GM18517 (cell line): ENCODE measurements around the gene SORBS2.
"Not testable (repeated sequence)": the region's sequence is repeated elsewhere in the genome, so short reads cannot be mapped to it uniquely, and the experiment has no call there.

Source experiments
- ATAC-seq: cut with Tn5 transposase; IDR thresholded peaks from one replicate; pipeline ENCODE4 v1.9.1; 2021; ENCODE audit warnings: mild to moderate bottlenecking, moderate library complexity; ENCODE audit not compliant: unreplicated experiment

SORBS2 gene

DNA sequence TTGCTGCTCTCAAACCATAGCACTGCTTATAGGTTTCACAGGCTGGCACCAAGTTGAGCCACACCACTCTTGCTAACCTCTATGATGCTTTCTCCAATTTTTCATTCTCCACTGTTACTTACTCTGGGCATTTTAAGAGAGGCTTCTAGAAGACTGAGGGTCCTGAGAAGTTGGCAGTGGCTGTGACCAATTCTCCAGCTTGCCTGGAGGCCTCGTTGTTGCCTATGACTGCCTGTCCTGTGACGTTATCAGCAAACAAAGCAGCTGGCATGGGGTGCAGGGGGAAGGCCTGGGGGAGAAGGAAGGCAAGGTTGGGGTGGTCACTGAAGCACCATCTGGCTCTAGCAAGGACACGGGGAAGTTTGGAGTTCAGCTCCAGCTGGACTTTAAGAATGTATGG lies 246.3 kb downstream of the SORBS2 start:
- ATAC-seq, result no peak

DNA sequence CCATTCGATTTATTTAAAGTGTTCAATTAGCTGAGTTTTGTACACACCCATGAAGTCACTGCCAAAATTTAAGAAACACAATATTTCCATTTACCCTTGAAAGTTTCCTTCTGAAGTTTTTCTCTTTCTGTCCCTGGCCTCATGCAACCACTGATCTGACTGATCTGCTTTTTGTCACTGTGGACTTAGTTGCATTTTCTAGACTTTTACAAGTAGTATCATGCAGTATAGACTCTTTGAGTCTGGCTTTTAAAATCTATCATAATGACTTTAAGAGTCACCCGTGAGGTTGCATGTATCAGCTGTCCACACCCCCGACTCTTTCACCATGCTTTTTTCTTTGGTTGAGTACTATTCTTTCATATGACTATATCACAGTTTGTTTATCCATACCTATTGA lies 247.6 kb downstream of the SORBS2 start:
- ATAC-seq, result no peak

GRCh38 chr4:185562531-185562930 lies 249.5 kb downstream of the SORBS2 start:
- ATAC-seq, result no peak

GRCh38 chr4:185560316-185560715 lies 251.7 kb downstream of the SORBS2 start:
- ATAC-seq, result no peak

GRCh38 chr4:185559915-185560281 lies 252.1 kb downstream of the SORBS2 start:
- ATAC-seq, result no peak

DNA sequence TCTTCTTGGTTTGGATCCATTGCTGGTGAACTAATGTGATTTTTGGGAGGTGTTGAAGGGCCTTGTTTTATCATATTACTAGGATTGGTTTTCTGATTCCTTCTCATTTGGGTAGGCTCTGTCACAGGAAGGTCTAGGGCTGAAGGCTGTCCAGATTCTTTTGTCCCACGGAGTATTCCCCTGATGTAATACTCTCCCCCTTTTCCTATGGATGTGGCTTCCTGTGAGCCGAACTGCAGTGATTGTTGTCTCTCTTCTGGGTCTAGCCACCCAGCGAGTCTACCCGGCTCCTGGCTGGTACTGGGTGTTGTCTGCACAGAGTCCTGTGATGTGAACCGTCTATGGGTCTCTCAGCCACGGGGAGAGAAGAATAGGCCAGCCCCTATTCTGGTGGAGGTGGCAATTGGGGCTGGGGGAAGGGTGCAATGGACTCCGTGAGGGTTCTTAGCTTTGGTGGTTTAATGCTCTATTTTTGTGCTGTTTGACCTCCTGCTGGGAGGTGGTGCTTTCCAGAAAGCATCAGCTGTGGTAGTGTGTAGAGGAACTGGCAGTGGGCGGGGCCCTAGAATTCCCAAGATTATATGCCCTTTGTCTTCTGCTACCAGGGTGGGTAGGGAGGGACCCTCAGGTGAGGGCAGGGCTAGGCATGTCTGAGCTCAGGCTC lies 252.6 kb downstream of the SORBS2 start:
- ATAC-seq, result not testable (repeated sequence)

- ATAC-seq, result no peak
Measured at GRCh38 chr4:185554365-185555126, 257.4 kb downstream of the SORBS2 start.

DNA sequence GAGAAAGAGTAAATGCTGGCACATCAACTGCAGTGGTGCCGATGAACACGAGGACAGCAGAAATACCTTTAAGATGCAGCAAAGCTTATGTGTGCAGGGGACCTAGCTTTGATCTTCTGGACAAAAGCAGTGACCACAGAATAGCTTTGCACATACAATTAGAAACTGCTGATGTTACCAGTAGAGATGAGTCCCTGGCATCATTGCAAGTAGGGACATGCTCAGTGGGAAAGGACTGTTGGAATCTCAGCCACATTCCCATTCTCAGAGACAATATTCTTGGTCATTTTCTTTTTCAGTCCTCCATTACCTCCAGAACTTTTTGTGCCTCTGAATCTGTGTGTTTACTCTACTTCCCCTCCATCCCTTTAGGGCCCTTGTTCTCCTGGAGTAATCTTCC lies 259.7 kb downstream of the SORBS2 start:
- no peak for ATAC-seq

GRCh38 chr4:185550933-185551332 lies 261.1 kb downstream of the SORBS2 start:
- ATAC-seq, result no peak

DNA sequence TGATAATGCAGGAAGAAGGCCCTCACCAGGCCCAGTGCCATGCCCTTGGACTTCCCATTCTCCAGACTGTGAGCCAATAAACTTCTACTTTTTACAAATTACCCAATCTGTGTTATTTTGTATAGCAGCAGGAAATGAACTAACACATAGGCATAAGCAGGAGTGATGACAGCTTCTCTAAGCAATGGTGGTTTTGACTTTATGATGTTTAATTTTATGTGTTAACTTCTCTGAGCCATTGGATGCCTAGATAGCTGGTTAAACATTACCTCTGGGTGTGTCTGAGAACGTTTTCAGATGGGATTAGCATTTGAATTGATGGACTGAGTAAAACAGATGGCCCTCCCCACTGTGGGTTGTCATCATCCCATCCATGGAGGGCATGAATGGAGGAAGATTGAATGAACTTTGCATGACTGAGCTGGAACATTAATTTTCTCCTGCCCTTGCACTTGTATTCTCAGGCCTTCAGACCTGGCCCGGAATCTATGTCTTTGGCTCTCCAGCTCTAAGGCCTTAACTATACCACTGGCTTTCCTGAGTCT lies 262.8 kb downstream of the SORBS2 start:
- no peak for ATAC-seq

- no peak for ATAC-seq
Measured at GRCh38 chr4:185548587-185548986, 263.4 kb downstream of the SORBS2 start.

DNA sequence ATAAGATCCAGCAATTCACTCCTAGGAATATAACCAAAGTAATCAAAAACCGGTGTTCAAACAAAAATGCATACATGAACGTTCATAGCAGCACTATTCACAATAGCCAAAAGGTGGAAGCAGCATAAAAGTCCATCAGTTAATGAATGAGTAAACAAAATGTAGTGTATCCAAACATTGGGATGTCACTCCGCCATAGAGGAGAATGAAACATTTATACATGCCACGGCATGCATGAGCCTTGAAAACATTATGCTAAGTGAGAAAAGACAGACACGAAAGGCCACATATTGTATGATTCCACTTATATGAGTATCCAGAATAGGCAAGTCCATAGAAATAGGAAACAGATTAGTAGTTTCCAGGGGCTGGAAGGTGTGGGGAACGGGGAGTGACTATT lies 265.7 kb downstream of the SORBS2 start:
- ATAC-seq, result no peak

- ATAC-seq, result no peak
Measured at GRCh38 chr4:185542626-185543315, 269.2 kb downstream of the SORBS2 start.

DNA sequence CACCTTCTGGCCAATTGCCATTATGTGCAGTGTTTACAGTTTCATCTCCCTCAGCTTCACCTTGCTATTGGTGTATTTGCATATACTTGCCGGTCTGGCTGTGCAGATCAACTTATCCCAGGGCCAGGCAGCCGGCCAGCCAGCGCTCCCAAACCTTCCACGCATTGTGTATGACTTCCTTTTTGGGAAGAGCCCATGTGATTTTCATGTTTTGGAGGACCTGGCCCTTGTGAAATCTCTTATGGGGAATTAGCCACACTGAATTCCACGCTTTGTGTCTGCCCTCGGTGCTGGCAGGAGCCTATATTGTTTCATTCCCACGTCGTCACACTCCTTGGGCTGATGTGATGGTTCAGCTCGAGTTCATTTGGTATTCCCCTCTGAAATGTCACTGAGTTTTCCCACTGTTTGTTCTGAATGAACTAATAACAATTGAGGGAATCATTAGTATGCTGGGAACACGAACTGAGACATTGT lies 270.7 kb downstream of the SORBS2 start:
- ATAC-seq, result no peak

DNA sequence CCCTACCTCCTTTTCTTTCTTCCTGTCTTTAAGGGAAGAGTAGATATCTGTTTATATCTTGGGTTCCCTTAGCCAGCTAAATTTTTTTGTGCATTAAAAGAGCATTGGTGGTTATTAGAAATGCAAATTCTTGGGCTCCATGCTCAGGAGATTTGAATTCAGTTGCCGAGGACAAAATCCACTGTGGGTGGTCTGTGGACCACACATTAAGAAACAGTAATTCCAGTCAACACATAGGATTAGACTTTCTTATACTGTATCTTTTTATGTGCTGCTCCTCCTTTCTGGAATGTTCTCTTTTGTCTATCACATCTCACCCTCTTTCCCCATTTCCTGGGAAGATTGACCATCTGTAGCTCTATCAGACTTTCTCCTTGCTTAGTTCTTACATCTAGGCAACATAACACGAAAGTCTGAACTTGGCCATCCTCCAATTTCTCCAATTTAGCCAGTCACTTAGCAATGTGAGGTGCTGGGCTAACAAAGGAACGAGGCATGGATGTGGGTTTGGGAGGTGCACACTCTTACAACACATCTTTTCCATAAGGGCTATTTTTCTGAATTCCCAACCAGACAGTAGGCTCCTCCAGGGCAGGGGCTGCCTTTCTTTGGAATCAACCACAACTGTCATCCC lies 271.4 kb downstream of the SORBS2 start:
- no peak for ATAC-seq

GRCh38 chr4:185540040-185540439 lies 272.0 kb downstream of the SORBS2 start:
- no peak for ATAC-seq

DNA sequence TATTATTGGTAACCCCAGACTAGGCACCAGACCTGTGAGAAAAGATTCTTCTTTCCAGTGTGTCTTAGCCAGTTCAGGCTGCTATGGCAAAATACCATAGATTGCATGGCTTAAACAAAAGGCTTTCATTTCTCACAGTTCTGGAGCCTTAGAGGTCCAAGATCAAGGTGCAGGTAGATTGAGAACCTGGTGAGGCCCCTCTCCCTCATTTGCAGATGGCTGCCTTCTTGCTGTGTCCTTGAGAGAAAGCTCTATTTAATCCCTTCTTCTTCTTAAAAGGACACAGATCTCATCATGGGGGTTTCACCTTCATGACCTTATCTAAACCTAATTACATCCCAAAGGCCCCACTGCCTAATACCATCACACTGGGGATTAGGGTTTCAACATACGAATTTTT lies 273.2 kb downstream of the SORBS2 start:
- no peak for ATAC-seq

GRCh38 chr4:185536411-185536709 lies 275.6 kb downstream of the SORBS2 start:
- no peak for ATAC-seq

DNA sequence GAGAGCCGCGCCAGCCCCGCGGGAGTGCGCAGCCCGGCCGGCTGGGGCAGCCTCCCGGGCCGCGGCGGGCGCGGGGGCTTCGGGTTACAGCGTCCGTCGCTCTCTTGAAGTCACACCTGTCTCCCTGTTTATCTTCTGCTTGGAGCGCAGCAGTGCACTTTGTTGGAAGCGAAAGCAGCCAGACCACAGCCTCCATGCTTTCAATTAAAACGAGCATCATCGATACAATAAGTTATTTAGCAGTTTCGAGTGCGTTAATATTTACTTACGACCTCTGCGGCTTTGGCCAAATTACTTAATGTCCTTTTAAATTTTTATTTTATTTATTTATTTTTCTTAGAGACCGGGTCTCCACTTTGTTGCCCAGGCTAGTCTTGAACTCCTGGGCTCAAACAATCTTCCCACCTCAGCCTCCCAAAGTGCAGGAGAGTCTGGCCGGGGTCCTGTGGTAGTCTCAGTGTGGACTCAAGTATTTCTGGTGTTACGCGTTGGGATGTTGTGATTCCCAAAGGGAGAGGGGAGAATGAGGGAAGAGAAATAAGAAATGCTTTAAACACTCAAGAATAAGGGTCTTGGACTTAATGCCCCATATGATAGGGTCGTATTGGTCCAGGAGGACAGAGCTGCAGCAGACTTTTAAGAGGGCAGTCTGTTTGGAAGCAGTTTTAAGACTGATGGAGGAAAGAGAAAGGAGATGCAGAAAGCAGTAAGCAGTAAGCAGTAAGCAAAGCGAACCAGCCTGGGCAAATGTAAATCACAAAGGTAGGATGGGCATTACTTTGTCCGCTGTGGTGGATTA lies 276.2 kb downstream of the SORBS2 start:
- no peak for ATAC-seq
